ENCODE data around the gene KRT3. TPM values are rescaled to one million over a fixed set of nuclear protein-coding genes. Genes with fewer than 3 reads are reported as not detected.

KRT3 gene
- total RNA-seq, 1 donor from 2014 or later, result 0.09 TPM

DNA sequence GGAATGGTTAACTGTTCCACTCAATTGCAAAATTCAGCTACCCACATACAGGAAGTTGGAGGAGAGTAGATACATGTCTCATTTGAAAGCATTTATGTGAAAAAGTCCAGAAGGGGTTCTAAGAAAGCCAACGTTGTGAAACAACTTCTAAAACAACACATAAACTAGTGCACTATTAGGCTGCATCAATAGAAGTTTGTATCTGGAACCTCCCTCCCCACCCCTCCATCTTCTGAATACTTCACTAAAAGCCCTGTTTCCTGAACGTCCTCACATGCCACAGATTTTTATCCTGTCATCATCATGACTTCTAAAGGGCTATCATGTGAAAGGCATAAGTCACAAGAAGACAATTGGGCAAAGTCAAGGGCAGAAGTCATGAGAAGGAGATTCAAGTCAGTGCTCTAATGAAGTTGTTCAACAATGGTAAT lies 32.7 kb upstream of the KRT3 start:
- no peak overlapping the region for H3K4me3 Mint-ChIP-seq (ENCODE audit: unreplicated experiment)
- H3K27ac Mint-ChIP-seq (ENCODE audit: unreplicated experiment), result no peak overlapping the region
- H3K27me3 Mint-ChIP-seq (ENCODE audit: low read depth, unreplicated experiment), result peaks cover 31% of the 10 kb centered on the region
- H3K36me3 Mint-ChIP-seq (ENCODE audit: low read depth, unreplicated experiment), result peaks cover 2% of the 10 kb centered on the region
- Histone ChIP-seq H2AFZ (ENCODE audit: low read depth, low read length) (no peak overlapping the region), H3K4me1 (ENCODE audit: insufficient read depth, low read length) (peaks cover 2% of the 10 kb centered on the region), H3K4me2 (ENCODE audit: low read length) (no peak overlapping the region), H3K27ac (ENCODE audit: low read depth, low read length) (no peak overlapping the region), H3K9me3 (ENCODE audit: insufficient read depth, low read depth, low read length) (no peaks in the 10 kb centered on the region), H3K9ac (ENCODE audit: low read length) (no peak overlapping the region), H3K4me3 (ENCODE audit: insufficient read depth, low read depth, low read length) (no peak overlapping the region), H3K79me2 (ENCODE audit: insufficient read depth, low read length) (no peaks in the 10 kb centered on the region), H4K20me1 (ENCODE audit: insufficient read depth, low read length) (no peaks in the 10 kb centered on the region), H3K27me3 (ENCODE audit: insufficient read depth, low read length) (no peaks in the 10 kb centered on the region), H3K36me3 (ENCODE audit: insufficient read depth, low read length) (no peaks in the 10 kb centered on the region)
- H3K9me3 Mint-ChIP-seq (ENCODE audit: unreplicated experiment), result peaks cover 4% of the 10 kb centered on the region
- TF ChIP-seq, protein P1, sequence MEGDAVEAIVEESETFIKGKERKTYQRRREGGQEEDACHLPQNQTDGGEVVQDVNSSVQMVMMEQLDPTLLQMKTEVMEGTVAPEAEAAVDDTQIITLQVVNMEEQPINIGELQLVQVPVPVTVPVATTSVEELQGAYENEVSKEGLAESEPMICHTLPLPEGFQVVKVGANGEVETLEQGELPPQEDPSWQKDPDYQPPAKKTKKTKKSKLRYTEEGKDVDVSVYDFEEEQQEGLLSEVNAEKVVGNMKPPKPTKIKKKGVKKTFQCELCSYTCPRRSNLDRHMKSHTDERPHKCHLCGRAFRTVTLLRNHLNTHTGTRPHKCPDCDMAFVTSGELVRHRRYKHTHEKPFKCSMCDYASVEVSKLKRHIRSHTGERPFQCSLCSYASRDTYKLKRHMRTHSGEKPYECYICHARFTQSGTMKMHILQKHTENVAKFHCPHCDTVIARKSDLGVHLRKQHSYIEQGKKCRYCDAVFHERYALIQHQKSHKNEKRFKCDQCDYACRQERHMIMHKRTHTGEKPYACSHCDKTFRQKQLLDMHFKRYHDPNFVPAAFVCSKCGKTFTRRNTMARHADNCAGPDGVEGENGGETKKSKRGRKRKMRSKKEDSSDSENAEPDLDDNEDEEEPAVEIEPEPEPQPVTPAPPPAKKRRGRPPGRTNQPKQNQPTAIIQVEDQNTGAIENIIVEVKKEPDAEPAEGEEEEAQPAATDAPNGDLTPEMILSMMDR (IDR thresholded peaks at IDR 0.05; ENCODE audit: insufficient read depth, low read depth, low read length), result no peak
- no peak for TF ChIP-seq EZH2 (IDR thresholded peaks at IDR 0.05; ENCODE audit: insufficient read depth, low read length)
- no peak for DNase-seq (ENCODE audit: low read depth)
- H3K4me1 Mint-ChIP-seq (ENCODE audit: low read depth, unreplicated experiment), result peaks cover 24% of the 10 kb centered on the region
- FAIRE-seq, result no peak

DNA sequence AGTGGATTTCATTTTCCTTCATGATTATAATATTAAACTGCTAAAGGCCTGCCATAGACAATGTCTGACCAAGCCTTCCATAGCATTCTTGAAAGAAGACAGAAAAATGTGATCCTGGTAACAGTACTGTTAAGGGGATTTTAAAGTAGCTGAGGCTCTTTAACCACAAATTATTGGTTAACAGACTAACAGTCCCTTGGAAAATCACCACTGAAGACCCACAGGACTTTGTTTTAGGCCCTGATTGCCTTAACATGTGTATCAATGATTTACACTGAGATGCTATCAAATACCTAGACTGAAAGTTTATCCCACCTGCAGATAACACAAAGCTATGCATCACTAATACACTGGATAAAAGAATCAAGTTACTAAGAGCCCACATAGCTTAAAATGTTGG lies 32.2 kb upstream of the KRT3 start:
- peaks cover 31% of the 10 kb centered on the region for H3K27me3 Mint-ChIP-seq (ENCODE audit: low read depth, unreplicated experiment)
- H3K36me3 Mint-ChIP-seq (ENCODE audit: low read depth, unreplicated experiment), result peaks cover 2% of the 10 kb centered on the region
- Histone ChIP-seq H3K9ac (ENCODE audit: low read length) (no peak overlapping the region), H3K4me3 (ENCODE audit: insufficient read depth, low read depth, low read length) (no peak overlapping the region), H3K4me2 (ENCODE audit: low read length) (no peak overlapping the region), H2AFZ (ENCODE audit: low read depth, low read length) (no peak overlapping the region), H3K4me1 (ENCODE audit: insufficient read depth, low read length) (peaks cover 2% of the 10 kb centered on the region), H3K9me3 (ENCODE audit: insufficient read depth, low read depth, low read length) (no peaks in the 10 kb centered on the region), H3K36me3 (ENCODE audit: insufficient read depth, low read length) (no peaks in the 10 kb centered on the region), H3K27ac (ENCODE audit: low read depth, low read length) (no peak overlapping the region), H3K79me2 (ENCODE audit: insufficient read depth, low read length) (no peaks in the 10 kb centered on the region), H4K20me1 (ENCODE audit: insufficient read depth, low read length) (no peaks in the 10 kb centered on the region), H3K27me3 (ENCODE audit: insufficient read depth, low read length) (no peaks in the 10 kb centered on the region)
- no peak for TF ChIP-seq EZH2 (IDR thresholded peaks at IDR 0.05; ENCODE audit: insufficient read depth, low read length)
- TF ChIP-seq, protein P1 (IDR thresholded peaks at IDR 0.05; ENCODE audit: insufficient read depth, low read depth, low read length), result no peak
- DNase-seq (ENCODE audit: low read depth) (no peak), FAIRE-seq (no peak)
- no peak overlapping the region for H3K4me3 Mint-ChIP-seq (ENCODE audit: unreplicated experiment)
- no peak overlapping the region for H3K27ac Mint-ChIP-seq (ENCODE audit: unreplicated experiment)
- H3K4me1 Mint-ChIP-seq (ENCODE audit: low read depth, unreplicated experiment), result peaks cover 24% of the 10 kb centered on the region
- peaks cover 3% of the 10 kb centered on the region for H3K9me3 Mint-ChIP-seq (ENCODE audit: unreplicated experiment)

DNA sequence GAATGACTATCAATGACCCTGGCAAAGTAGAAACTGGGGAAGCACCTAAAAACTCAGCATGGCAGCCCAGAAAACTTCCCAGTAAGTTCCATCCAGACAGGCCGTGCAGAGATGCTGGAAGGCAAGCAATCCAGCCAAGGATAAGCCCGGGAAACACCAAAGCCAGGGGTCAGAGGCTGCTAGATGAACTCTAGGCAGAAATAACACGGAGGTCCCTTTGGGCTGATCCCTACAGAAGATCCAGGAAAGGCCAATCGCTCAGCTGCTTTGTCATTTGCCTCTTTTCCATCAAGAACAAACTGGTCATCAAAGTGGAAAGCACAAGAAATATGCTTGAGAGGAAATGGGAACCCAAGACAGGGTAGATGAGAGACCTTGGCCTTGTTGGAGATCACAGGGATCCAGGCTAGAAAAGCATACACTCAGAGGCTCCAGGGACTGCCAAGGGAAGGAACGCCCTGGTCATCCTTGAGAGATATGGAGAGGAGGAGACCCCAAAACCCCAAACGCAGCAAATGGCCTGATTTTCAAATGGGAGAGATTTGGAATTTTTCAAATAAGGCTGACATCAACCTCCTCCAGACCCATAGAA lies 31.7 kb upstream of the KRT3 start:
- H3K4me3 ChIP-seq (ENCODE audit: insufficient read depth, low read depth, low read length), result no peak overlapping the region
- H3K4me1 ChIP-seq (ENCODE audit: insufficient read depth, low read length), result peaks cover 2% of the 10 kb centered on the region
- Mint-ChIP-seq H3K27ac (ENCODE audit: unreplicated experiment) (peak overlapping the region; percentile 77), H3K9me3 (ENCODE audit: unreplicated experiment) (peaks cover 3% of the 10 kb centered on the region), H3K4me3 (ENCODE audit: unreplicated experiment) (no peak overlapping the region), H3K27me3 (ENCODE audit: low read depth, unreplicated experiment) (peaks cover 33% of the 10 kb centered on the region), H3K4me1 (ENCODE audit: low read depth, unreplicated experiment) (peaks cover 24% of the 10 kb centered on the region), H3K36me3 (ENCODE audit: low read depth, unreplicated experiment) (peaks cover 4% of the 10 kb centered on the region)
- DNase-seq (ENCODE audit: low read depth) (no peak), FAIRE-seq (no peak)
- H3K9me3 ChIP-seq (ENCODE audit: insufficient read depth, low read depth, low read length), result no peaks in the 10 kb centered on the region
- no peak overlapping the region for H3K9ac ChIP-seq (ENCODE audit: low read length)
- no peaks in the 10 kb centered on the region for H3K36me3 ChIP-seq (ENCODE audit: insufficient read depth, low read length)
- no peak overlapping the region for H3K27ac ChIP-seq (ENCODE audit: low read depth, low read length)
- TF ChIP-seq, protein P1 (IDR thresholded peaks at IDR 0.05; ENCODE audit: insufficient read depth, low read depth, low read length), result no peak
- no peak for TF ChIP-seq EZH2 (IDR thresholded peaks at IDR 0.05; ENCODE audit: insufficient read depth, low read length)
- no peak overlapping the region for H3K4me2 ChIP-seq (ENCODE audit: low read length)
- H3K27me3 ChIP-seq (ENCODE audit: insufficient read depth, low read length), result no peaks in the 10 kb centered on the region
- no peaks in the 10 kb centered on the region for H4K20me1 ChIP-seq (ENCODE audit: insufficient read depth, low read length)
- H3K79me2 ChIP-seq (ENCODE audit: insufficient read depth, low read length), result no peaks in the 10 kb centered on the region
- H2AFZ ChIP-seq (ENCODE audit: low read depth, low read length), result no peak overlapping the region

Measured in astrocyte (in vitro differentiated cells and primary cell).